K562 (cell line): ENCODE measurements around the gene CORO6. TPM values are rescaled to one million over a fixed set of nuclear protein-coding genes. Genes with fewer than 3 reads are reported as not detected.

ENCODE experiments used
- FOXP1 ChIP-seq: sonication (generic); formaldehyde crosslinking; IDR thresholded peaks from 2 replicates; pipeline ENCODE4 v1.8.0; 2022; ENCODE audit warnings: mild to moderate bottlenecking, missing genetic modification reagents
- HDAC2 ChIP-seq: fragments of 450-650 bp; IDR thresholded peaks from 2 replicates; pipeline ENCODE4 v1.6.1; 2016; ENCODE audit warnings: mild to moderate bottlenecking
- MTA2 ChIP-seq: fragments of 450-650 bp; IDR thresholded peaks from 2 replicates; pipeline ENCODE4 v1.6.1; 2016; ENCODE audit warnings: low read depth
- NEUROD1 ChIP-seq: fragments of 150-350 bp; IDR thresholded peaks from 2 replicates; pipeline ENCODE4 v1.6.1; 2014; ENCODE audit warnings: borderline replicate concordance, low read length, low read depth; ENCODE audit not compliant: partially characterized antibody
- POU5F1 ChIP-seq: fragments of 150-350 bp; IDR thresholded peaks from 2 replicates; pipeline ENCODE4 v1.6.1; 2014; ENCODE audit warnings: borderline replicate concordance, low read length, low read depth, mild to moderate bottlenecking; ENCODE audit not compliant: partially characterized antibody
- RBM14 ChIP-seq: fragments of 200-400 bp; formaldehyde crosslinking; IDR thresholded peaks from 2 replicates; pipeline ENCODE4 v1.6.1; 2018; ENCODE audit warnings: low read depth, mild to moderate bottlenecking, low read length, moderate library complexity, borderline replicate concordance; ENCODE audit not compliant: insufficient read depth
- SIN3A ChIP-seq, 2 experiments: fragments of 150-350 bp in 1 of 2; IDR thresholded peaks; 2 replicates each; pipeline ENCODE4 v1.6.1; 2011 to 2016; ENCODE audit warnings: borderline replicate concordance in 2 of 2, low read depth in 2 of 2, low read length in 2 of 2, mild to moderate bottlenecking in 2 of 2, moderate library complexity in 2 of 2; ENCODE audit not compliant: control insufficient read depth in 1 of 2
- SOX6 ChIP-seq: fragments of 450-650 bp; IDR thresholded peaks from 2 replicates; pipeline ENCODE4 v1.6.1; 2014; ENCODE audit warnings: mild to moderate bottlenecking
- STAT5A ChIP-seq: IDR thresholded peaks from 2 replicates; pipeline ENCODE4 v1.6.1; 2012; ENCODE audit warnings: low read length, inconsistent platforms, borderline replicate concordance
- ZFP30 ChIP-seq: fragments of 250-450 bp; sonication (Bioruptor Pico); IDR thresholded peaks from 2 replicates; pipeline ENCODE4 v1.8.0; 2022; ENCODE audit warnings: moderate library complexity, mild to moderate bottlenecking, inconsistent platforms, borderline replicate concordance
- ZNF224 ChIP-seq: sonication (generic); formaldehyde crosslinking; IDR thresholded peaks from 2 replicates; pipeline ENCODE4 v1.8.0; 2022; ENCODE audit warnings: mild to moderate bottlenecking, missing genetic modification reagents
- polyA plus RNA-seq, 8 experiments: library from polyadenylated mRNA; depleted of rRNA in 4 of 8; stranded (reverse) in 5 of 8; unstranded in 3 of 8; fragments of >200 nt; fragmentation: Nextera tagmentation in 2 of 8; fragmentation: Illumina TruSeq in 1 of 8; extraction: Ambion mirVana in 2 of 8; extraction: Trizol in 1 of 8; gene quantifications; 2 replicates each; pipeline versions ENCODE4 v1.2.1 to v1.2.3, GENCODE V29; 2011 to 2014; ENCODE audit warnings: inconsistent platforms in 1 of 8, missing spikeins in 1 of 8
- total RNA-seq, 7 experiments: library from RNA; depleted of rRNA in 6 of 7; stranded (reverse); fragments of >200 nt in 6 of 7; fragmentation: Illumina TruSeq in 2 of 7; extraction: Trizol in 2 of 7; gene quantifications; 2 replicates each; pipeline versions ENCODE4 v1.2.1 to v1.2.3, GENCODE V29; 2011 to 2021; ENCODE audit warnings: low replicate concordance in 1 of 7
- TF ChIP-seq, protein P1 (sequence below): fragments of 200-600 bp; sonication (generic); IDR thresholded peaks from one replicate; pipeline ENCODE4 v1.6.1; 2012; ENCODE audit warnings: mild to moderate bottlenecking, low read depth, low read length, inconsistent platforms
- TF ChIP-seq, protein P2 (sequence below), 3 experiments: IDR thresholded peaks in 2 of 3; conservative IDR thresholded peaks in 1 of 3; 2 replicates each; pipeline ENCODE4 v1.5.1; 2011 to 2012; ENCODE audit warnings: low read length in 3 of 3, mild to moderate bottlenecking in 3 of 3, control low read depth in 2 of 3, improper control_type of control experiment in 1 of 3, inconsistent platforms in 1 of 3, low read depth in 1 of 3, mixed read lengths in 1 of 3, moderate library complexity in 1 of 3; ENCODE audit not compliant: insufficient read depth in 2 of 3

The CORO6 gene
- total and polyA plus RNA-seq, 9 of the 15 experiments (the other 6 are each of a cell fraction or from before 2014, with no cell fraction given): 0.04 to 11.9 (median 2.4) TPM

GRCh38 chr17:29593591-29594518 is 28.9 kb downstream of the CORO6 start (continued):
- no peak for TF ChIP-seq ZFP30 (CRISPR knock-in tag)
- no peak for TF ChIP-seq MTA2
- TF ChIP-seq NEUROD1: no peak
- peak; percentile 93 for TF ChIP-seq FOXP1 (CRISPR knock-in tag)
- TF ChIP-seq RBM14: no peak
- no peak for TF ChIP-seq SOX6
- TF ChIP-seq STAT5A: no peak
- TF ChIP-seq HDAC2: peak; percentile 75
- peak; percentile 80 to 100; a peak in 3 of 4 replicates for TF ChIP-seq SIN3A (IDR thresholded peaks at IDR 0.05; ENCODE audit: borderline replicate concordance in 2 of 2, control insufficient read depth in 1 of 2, low read depth in 2 of 2, low read length in 2 of 2)
- TF ChIP-seq, protein P1, sequence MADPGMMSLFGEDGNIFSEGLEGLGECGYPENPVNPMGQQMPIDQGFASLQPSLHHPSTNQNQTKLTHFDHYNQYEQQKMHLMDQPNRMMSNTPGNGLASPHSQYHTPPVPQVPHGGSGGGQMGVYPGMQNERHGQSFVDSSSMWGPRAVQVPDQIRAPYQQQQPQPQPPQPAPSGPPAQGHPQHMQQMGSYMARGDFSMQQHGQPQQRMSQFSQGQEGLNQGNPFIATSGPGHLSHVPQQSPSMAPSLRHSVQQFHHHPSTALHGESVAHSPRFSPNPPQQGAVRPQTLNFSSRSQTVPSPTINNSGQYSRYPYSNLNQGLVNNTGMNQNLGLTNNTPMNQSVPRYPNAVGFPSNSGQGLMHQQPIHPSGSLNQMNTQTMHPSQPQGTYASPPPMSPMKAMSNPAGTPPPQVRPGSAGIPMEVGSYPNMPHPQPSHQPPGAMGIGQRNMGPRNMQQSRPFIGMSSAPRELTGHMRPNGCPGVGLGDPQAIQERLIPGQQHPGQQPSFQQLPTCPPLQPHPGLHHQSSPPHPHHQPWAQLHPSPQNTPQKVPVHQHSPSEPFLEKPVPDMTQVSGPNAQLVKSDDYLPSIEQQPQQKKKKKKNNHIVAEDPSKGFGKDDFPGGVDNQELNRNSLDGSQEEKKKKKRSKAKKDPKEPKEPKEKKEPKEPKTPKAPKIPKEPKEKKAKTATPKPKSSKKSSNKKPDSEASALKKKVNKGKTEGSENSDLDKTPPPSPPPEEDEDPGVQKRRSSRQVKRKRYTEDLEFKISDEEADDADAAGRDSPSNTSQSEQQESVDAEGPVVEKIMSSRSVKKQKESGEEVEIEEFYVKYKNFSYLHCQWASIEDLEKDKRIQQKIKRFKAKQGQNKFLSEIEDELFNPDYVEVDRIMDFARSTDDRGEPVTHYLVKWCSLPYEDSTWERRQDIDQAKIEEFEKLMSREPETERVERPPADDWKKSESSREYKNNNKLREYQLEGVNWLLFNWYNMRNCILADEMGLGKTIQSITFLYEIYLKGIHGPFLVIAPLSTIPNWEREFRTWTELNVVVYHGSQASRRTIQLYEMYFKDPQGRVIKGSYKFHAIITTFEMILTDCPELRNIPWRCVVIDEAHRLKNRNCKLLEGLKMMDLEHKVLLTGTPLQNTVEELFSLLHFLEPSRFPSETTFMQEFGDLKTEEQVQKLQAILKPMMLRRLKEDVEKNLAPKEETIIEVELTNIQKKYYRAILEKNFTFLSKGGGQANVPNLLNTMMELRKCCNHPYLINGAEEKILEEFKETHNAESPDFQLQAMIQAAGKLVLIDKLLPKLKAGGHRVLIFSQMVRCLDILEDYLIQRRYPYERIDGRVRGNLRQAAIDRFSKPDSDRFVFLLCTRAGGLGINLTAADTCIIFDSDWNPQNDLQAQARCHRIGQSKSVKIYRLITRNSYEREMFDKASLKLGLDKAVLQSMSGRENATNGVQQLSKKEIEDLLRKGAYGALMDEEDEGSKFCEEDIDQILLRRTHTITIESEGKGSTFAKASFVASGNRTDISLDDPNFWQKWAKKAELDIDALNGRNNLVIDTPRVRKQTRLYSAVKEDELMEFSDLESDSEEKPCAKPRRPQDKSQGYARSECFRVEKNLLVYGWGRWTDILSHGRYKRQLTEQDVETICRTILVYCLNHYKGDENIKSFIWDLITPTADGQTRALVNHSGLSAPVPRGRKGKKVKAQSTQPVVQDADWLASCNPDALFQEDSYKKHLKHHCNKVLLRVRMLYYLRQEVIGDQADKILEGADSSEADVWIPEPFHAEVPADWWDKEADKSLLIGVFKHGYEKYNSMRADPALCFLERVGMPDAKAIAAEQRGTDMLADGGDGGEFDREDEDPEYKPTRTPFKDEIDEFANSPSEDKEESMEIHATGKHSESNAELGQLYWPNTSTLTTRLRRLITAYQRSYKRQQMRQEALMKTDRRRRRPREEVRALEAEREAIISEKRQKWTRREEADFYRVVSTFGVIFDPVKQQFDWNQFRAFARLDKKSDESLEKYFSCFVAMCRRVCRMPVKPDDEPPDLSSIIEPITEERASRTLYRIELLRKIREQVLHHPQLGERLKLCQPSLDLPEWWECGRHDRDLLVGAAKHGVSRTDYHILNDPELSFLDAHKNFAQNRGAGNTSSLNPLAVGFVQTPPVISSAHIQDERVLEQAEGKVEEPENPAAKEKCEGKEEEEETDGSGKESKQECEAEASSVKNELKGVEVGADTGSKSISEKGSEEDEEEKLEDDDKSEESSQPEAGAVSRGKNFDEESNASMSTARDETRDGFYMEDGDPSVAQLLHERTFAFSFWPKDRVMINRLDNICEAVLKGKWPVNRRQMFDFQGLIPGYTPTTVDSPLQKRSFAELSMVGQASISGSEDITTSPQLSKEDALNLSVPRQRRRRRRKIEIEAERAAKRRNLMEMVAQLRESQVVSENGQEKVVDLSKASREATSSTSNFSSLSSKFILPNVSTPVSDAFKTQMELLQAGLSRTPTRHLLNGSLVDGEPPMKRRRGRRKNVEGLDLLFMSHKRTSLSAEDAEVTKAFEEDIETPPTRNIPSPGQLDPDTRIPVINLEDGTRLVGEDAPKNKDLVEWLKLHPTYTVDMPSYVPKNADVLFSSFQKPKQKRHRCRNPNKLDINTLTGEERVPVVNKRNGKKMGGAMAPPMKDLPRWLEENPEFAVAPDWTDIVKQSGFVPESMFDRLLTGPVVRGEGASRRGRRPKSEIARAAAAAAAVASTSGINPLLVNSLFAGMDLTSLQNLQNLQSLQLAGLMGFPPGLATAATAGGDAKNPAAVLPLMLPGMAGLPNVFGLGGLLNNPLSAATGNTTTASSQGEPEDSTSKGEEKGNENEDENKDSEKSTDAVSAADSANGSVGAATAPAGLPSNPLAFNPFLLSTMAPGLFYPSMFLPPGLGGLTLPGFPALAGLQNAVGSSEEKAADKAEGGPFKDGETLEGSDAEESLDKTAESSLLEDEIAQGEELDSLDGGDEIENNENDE: no peak
- TF ChIP-seq, protein P2, sequence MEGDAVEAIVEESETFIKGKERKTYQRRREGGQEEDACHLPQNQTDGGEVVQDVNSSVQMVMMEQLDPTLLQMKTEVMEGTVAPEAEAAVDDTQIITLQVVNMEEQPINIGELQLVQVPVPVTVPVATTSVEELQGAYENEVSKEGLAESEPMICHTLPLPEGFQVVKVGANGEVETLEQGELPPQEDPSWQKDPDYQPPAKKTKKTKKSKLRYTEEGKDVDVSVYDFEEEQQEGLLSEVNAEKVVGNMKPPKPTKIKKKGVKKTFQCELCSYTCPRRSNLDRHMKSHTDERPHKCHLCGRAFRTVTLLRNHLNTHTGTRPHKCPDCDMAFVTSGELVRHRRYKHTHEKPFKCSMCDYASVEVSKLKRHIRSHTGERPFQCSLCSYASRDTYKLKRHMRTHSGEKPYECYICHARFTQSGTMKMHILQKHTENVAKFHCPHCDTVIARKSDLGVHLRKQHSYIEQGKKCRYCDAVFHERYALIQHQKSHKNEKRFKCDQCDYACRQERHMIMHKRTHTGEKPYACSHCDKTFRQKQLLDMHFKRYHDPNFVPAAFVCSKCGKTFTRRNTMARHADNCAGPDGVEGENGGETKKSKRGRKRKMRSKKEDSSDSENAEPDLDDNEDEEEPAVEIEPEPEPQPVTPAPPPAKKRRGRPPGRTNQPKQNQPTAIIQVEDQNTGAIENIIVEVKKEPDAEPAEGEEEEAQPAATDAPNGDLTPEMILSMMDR (IDR thresholded peaks at IDR 0.05 in 2 of 3, conservative IDR thresholded peaks at IDR 0.05 in 1 of 3; ENCODE audit: insufficient read depth in 2 of 3, low read depth in 1 of 3, low read length in 3 of 3): peak; percentile 49 to 60 (median 57)
- TF ChIP-seq POU5F1: no peak
- TF ChIP-seq ZNF224 (CRISPR knock-in tag): peak; percentile 89; the same call in 1 of the 2 replicates
